Duodenal mucosa (tissue), 2 donors: Measurements from ENCODE around the gene ZDHHC24.
"Not testable (repeated sequence)": the region's sequence is repeated elsewhere in the genome, so short reads cannot be mapped to it uniquely, and the experiment has no call there.

ENCODE experiments used
- H3K27ac ChIP-seq: one replicate; pipeline ENCODE4 v1.7.0; 2013; ENCODE audit warnings: low read depth, low read length
- H3K27me3 ChIP-seq, 2 donors: one replicate each; pipeline ENCODE4 v1.7.0; 2013; ENCODE audit warnings: low read length in 2 of 2, control low read depth in 1 of 2; ENCODE audit not compliant: insufficient read depth in 2 of 2, control insufficient read depth in 1 of 2
- H3K36me3 ChIP-seq, 2 donors: one replicate each; pipeline ENCODE4 v1.7.0; 2013; ENCODE audit warnings: low read length in 2 of 2, control low read depth in 1 of 2; ENCODE audit not compliant: insufficient read depth in 2 of 2, control insufficient read depth in 1 of 2
- H3K4me1 ChIP-seq, 2 donors: one replicate each; pipeline ENCODE4 v1.7.0; 2013; ENCODE audit warnings: low read length in 2 of 2, control low read depth in 1 of 2; ENCODE audit not compliant: insufficient read depth in 2 of 2, control insufficient read depth in 1 of 2
- H3K4me3 ChIP-seq, 2 donors: one replicate each; pipeline ENCODE4 v1.7.0; 2013; ENCODE audit warnings: low read length in 2 of 2, low read depth in 1 of 2
- H3K9ac ChIP-seq, 2 donors: one replicate each; pipeline ENCODE4 v1.7.0; 2013; ENCODE audit warnings: low read length in 2 of 2, low read depth in 1 of 2
- H3K9me3 ChIP-seq, 2 donors: one replicate each; pipeline ENCODE4 v1.7.0; 2013; ENCODE audit warnings: low read length in 2 of 2, control low read depth in 1 of 2; ENCODE audit not compliant: control insufficient read depth in 1 of 2

Gene ZDHHC24, protein sequence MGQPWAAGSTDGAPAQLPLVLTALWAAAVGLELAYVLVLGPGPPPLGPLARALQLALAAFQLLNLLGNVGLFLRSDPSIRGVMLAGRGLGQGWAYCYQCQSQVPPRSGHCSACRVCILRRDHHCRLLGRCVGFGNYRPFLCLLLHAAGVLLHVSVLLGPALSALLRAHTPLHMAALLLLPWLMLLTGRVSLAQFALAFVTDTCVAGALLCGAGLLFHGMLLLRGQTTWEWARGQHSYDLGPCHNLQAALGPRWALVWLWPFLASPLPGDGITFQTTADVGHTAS

GRCh38 chr11:66545701-66546367 is at the start of gene ZDHHC24:
TSS of gene ZDHHC24 (minus strand) at chr11:66546048. CDS start at chr11:66546003, 45 bp downstream.
- H3K4me1 ChIP-seq = peaks cover 0 to 16% of the 10 kb centered on the region in 2 donors
- H3K36me3 ChIP-seq = peaks cover 0 to 15% of the 10 kb centered on the region in 2 donors
- H3K9ac ChIP-seq = peak within 1 kb of the TSS; percentile 69 to 86
- H3K27me3 ChIP-seq = no peaks in the 10 kb centered on the region
- H3K9me3 ChIP-seq = no peaks in the 10 kb centered on the region
- H3K27ac ChIP-seq = no peak within 1 kb of the TSS
- peak within 1 kb of the TSS; percentile 78 to 79 for H3K4me3 ChIP-seq

- H3K4me1 ChIP-seq = peaks cover 29 to 38% of the 10 kb centered on the region in 2 donors
- H3K27ac ChIP-seq = no peak overlapping the region
- no peak overlapping the region for H3K4me3 ChIP-seq
These were observed 49.5 kb upstream of the ZDHHC24 start for GRCh38 chr11:66595245-66595904.

GRCh38 chr11:66593650-66594049 is 47.8 kb upstream of the ZDHHC24 start:
- Histone ChIP-seq H3K4me1 (peaks cover 29 to 38% of the 10 kb centered on the region in 2 donors), H3K9ac (peak overlapping the region; percentile 73 to 99), H3K27me3 (no peaks in the 10 kb centered on the region), H3K27ac (no peak overlapping the region), H3K36me3 (no peaks in the 10 kb centered on the region), H3K4me3 (peak overlapping the region; percentile 88 to 93), H3K9me3 (no peaks in the 10 kb centered on the region)

More at GRCh38 chr11:66595245-66595904, 49.5 kb upstream of the ZDHHC24 start:
- H3K9me3 ChIP-seq = no peaks in the 10 kb centered on the region
- peaks cover 3 to 13% of the 10 kb centered on the region in 2 donors for H3K36me3 ChIP-seq
- H3K27me3 ChIP-seq = no peaks in the 10 kb centered on the region
- no peak overlapping the region for H3K9ac ChIP-seq

DNA sequence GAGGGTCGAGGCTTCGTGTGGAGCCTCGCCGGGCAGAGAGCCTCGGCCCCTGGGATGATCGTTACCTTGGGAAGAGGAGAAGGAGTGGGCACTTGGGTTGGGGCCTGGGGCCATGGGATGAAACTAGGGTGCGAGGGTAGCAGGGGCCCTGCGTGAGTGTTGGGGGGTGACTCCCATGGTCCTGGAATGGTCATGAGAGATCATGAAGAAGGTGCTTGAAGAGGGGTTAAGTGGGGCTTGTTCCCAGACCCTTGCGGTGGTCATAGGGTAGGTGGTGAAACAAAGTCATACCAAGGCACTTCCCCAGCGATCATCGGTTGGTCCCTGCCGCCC is 47.4 kb upstream of the ZDHHC24 start:
- Histone ChIP-seq H3K4me1 (peaks cover 29 to 38% of the 10 kb centered on the region in 2 donors), H3K9me3 (no peaks in the 10 kb centered on the region), H3K9ac (peak overlapping the region; percentile 73 to 99), H3K36me3 (no peaks in the 10 kb centered on the region), H3K4me3 (peak overlapping the region; percentile 88 to 93), H3K27ac (peak overlapping the region; percentile 59), H3K27me3 (no peaks in the 10 kb centered on the region)

- H3K27ac ChIP-seq = peak within 1 kb of the TSS; percentile 59
- no peaks in the 10 kb centered on the region for H3K27me3 ChIP-seq
- H3K4me3 ChIP-seq = peak within 1 kb of the TSS; percentile 88 to 93
- H3K36me3 ChIP-seq = no peaks in the 10 kb centered on the region
- peak within 1 kb of the TSS; percentile 73 to 99 for H3K9ac ChIP-seq
- no peaks in the 10 kb centered on the region for H3K9me3 ChIP-seq
- H3K4me1 ChIP-seq = peaks cover 29 to 38% of the 10 kb centered on the region in 2 donors
These were observed 46.8 kb upstream of the ZDHHC24 start, which contains the start of the genes CCDC87 and CCS for GRCh38 chr11:66592457-66593302. TSS of gene CCDC87 (minus strand) at chr11:66593063. CDS start at chr11:66593015, 48 bp downstream. TSS of gene CCS (plus strand) at chr11:66593185. CDS start at chr11:66593262, 77 bp downstream.

DNA sequence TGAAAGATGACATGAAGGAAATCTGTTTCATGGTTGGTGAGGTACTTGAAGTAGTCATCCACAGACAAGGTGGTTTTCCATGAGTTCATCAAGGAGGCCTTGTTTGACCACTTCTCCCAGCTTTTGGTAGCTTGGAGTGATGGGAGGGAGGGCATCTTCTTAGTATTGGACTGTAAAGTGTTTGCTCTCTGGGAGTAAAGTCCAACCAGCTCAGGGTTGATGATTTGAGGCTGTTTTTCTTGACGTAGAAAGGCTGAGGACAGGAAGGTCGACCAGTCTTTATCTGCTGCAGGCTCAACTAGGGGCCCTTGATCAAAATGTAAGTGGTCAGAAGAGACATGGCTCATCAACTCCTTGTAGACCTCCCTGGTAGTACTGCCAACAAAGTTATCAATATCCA is 45.3 kb upstream of the ZDHHC24 start:
- Histone ChIP-seq H3K27ac (no peak overlapping the region), H3K9me3 (no peaks in the 10 kb centered on the region), H3K4me3 (no peak overlapping the region), H3K9ac (no peak overlapping the region), H3K27me3 (no peaks in the 10 kb centered on the region), H3K4me1 (peaks cover 26 to 33% of the 10 kb centered on the region in 2 donors), H3K36me3 (no peaks in the 10 kb centered on the region)

- Histone ChIP-seq H3K4me3 (no peak overlapping the region), H3K27me3 (no peaks in the 10 kb centered on the region), H3K4me1 (peaks cover 18 to 23% of the 10 kb centered on the region in 2 donors), H3K9ac (no peak overlapping the region), H3K27ac (no peak overlapping the region), H3K36me3 (no peaks in the 10 kb centered on the region), H3K9me3 (no peaks in the 10 kb centered on the region)
These were observed 44.3 kb upstream of the ZDHHC24 start for GRCh38 chr11:66589996-66590675.

DNA sequence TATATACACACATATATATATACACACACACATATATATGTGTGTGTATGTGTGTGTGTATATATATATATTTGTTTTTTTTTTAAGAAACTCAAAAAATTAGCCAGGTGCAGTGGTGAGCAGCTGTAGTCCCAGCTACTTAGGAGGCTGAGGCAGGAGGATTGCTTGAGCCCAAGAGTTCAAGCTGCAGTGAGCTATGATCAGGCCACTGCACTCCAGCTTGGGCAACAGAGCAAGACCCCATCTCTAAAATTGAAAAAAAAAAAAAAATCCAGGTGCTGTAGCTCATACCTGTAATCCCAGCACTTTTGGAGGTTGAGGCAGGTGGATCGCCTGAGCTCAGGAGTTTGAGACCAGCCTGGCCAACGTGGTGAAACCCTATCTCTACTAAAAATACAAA is 43.5 kb upstream of the ZDHHC24 start:
- H3K36me3 ChIP-seq, H3K27me3 ChIP-seq, H3K9ac ChIP-seq, H3K9me3 ChIP-seq, H3K27ac ChIP-seq, H3K4me3 ChIP-seq: not testable (repeated sequence)
- peaks cover 12 to 17% of the 10 kb centered on the region in 2 donors for H3K4me1 ChIP-seq

- H3K27me3 ChIP-seq = no peaks in the 10 kb centered on the region
- H3K27ac ChIP-seq = no peak overlapping the region
- H3K4me3 ChIP-seq = no peak overlapping the region
- H3K36me3 ChIP-seq = no peaks in the 10 kb centered on the region
- no peak overlapping the region for H3K9ac ChIP-seq
- H3K9me3 ChIP-seq = peaks cover 0 to 8% of the 10 kb centered on the region in 2 donors
- H3K4me1 ChIP-seq = no peaks in the 10 kb centered on the region
These were observed 40.3 kb upstream of the ZDHHC24 start for GRCh38 chr11:66586136-66586535.
